ENCODE measurements around the gene ADGRV1. TPM values are rescaled to one million over a fixed set of nuclear protein-coding genes. Genes with fewer than 3 reads are reported as not detected.
A peak's percentile ranks its signal among the peaks of the same experiment; 100 is the strongest.
"Not testable (repeated sequence)": the region's sequence is repeated elsewhere in the genome, so short reads cannot be mapped to it uniquely, and the experiment has no call there.

Gene ADGRV1
- total and polyA plus RNA-seq, 2 experiments from 2014 or later, result 15.5 to 19.6 TPM

DNA sequence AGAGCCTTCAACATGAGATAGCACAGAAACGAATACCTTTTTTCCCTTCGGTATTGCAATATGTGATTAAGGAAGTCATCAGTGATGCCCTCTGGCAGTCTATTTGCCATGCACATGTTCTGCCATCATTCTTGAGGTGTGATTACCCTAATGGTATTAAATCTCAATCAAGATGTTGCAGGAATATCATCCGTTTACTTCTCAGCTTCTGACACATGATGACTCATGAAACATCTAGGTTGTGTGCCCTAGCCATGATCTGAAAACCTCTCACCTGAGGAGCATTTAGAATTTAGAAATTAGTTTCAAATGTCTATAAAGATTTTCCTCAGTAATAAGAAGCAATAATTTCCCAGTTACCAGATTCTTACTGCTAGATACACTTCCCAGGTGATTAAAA is 209.1 kb downstream of the ADGRV1 start:
- TF ChIP-seq, protein P1, sequence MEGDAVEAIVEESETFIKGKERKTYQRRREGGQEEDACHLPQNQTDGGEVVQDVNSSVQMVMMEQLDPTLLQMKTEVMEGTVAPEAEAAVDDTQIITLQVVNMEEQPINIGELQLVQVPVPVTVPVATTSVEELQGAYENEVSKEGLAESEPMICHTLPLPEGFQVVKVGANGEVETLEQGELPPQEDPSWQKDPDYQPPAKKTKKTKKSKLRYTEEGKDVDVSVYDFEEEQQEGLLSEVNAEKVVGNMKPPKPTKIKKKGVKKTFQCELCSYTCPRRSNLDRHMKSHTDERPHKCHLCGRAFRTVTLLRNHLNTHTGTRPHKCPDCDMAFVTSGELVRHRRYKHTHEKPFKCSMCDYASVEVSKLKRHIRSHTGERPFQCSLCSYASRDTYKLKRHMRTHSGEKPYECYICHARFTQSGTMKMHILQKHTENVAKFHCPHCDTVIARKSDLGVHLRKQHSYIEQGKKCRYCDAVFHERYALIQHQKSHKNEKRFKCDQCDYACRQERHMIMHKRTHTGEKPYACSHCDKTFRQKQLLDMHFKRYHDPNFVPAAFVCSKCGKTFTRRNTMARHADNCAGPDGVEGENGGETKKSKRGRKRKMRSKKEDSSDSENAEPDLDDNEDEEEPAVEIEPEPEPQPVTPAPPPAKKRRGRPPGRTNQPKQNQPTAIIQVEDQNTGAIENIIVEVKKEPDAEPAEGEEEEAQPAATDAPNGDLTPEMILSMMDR (IDR thresholded peaks at IDR 0.05; ENCODE audit: low read depth, low read length), result no peak
- H3K4me3 ChIP-seq, result no peak overlapping the region
- H3K36me3 ChIP-seq, result no peaks in the 10 kb centered on the region
- no peaks in the 10 kb centered on the region for H3K9me3 ChIP-seq (ENCODE audit: low read depth)
- no peak for DNase-seq (ENCODE audit: low read depth in 1 of 2, low spot score in 1 of 2)
- no peaks in the 10 kb centered on the region for H3K27me3 ChIP-seq
- H3K4me1 ChIP-seq (ENCODE audit: low read depth), result no peaks in the 10 kb centered on the region
- no peak overlapping the region for H3K27ac ChIP-seq

DNA sequence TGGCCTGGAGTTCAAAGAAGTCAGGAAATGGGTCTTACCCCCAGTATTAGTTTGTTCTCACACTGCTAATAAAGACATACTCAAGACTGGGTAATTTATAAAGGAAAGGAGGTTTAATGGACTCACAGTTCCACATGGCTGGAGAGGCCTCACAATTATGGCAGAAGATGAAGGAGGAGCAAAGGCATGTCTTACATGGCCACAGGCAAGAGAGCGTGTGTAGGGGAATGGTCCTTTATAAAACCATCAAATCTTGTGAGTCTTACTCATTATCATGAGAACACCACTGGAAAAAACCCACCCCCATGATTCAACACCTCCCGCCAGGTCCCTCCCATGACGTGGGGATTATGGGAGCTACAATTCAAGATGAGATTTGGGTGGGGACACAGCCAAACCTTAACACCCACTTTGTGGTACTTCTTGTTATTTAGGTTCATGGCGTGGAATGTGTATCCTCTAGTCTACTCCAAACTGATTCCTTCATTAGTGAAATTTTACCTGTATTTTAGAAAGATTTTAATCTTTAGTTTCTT is 211.5 kb downstream of the ADGRV1 start:
- H3K27ac ChIP-seq; H3K4me3 ChIP-seq; H3K36me3 ChIP-seq; H3K4me1 ChIP-seq (ENCODE audit: low read depth); H3K9me3 ChIP-seq (ENCODE audit: low read depth); DNase-seq (ENCODE audit: low read depth in 1 of 2, low spot score in 1 of 2); H3K27me3 ChIP-seq: not testable (repeated sequence)

DNA sequence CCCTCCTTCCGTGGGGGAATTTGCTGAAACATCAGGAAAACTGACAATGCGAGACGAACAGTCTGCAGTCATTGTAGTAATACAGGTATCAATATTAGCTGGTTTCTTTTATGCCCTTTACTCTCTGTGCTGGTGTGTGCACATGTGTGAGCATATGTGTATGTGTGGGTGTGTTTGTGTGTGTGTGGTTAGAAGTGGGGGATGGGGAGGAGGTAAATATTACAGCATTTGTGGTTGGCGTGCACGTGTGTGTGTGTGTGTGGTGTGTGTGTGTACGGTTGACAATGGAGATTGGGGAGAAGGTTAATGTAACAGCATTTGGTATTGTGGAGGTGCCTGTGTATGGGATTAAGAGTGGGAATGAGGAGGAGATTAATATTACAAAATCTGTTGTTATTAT is 219.4 kb downstream of the ADGRV1 start:
- Histone ChIP-seq H3K27me3 (no peaks in the 10 kb centered on the region), H3K27ac (no peak overlapping the region), H3K9me3 (ENCODE audit: low read depth) (no peaks in the 10 kb centered on the region), H3K36me3 (no peaks in the 10 kb centered on the region), H3K4me3 (no peak overlapping the region), H3K4me1 (ENCODE audit: low read depth) (no peaks in the 10 kb centered on the region)
- TF ChIP-seq, protein P1 (IDR thresholded peaks at IDR 0.05; ENCODE audit: low read depth, low read length), result no peak
- no peak for DNase-seq (ENCODE audit: low read depth in 1 of 2, low spot score in 1 of 2)

DNA sequence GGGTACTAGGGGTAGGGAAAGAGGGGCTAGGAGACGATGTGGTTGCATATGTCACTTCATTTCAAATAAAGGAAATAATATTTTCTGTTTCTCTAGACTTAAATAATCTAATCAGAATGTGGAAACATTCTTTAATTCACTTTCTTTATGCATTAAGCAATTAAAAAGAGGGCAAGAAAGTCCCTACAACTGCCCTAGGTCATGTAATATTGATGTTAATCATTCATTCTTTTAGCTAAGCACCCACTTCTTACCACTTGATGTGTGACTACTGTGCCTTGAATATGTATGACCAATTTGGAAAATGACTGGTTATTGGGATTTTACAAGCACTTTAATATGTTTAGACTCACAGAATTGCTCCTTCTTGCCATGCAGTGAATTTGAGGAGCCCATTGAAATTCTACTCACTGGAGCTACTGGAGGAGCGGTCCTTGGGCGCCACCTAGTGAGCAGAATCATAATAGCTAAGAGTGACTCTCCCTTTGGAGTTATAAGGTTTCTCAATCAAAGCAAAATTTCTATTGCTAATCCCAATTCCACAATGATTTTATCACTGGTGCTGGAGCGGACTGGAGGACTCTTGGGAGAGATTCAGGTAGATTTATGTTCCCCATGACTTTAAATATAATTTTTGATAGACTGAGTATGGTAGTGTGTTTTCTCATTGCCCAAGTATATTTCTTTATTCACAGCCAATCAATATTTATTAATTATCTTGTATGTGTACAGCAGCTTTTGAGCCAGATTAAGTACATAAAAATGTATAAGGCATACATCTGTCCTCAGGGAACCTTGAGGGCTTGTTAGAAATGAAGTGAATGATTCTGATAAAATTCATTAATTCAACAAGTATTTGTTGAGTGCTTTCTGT is 225.1 kb downstream of the ADGRV1 start:
- H3K27me3 ChIP-seq, result no peaks in the 10 kb centered on the region
- no peaks in the 10 kb centered on the region for H3K9me3 ChIP-seq (ENCODE audit: low read depth)
- no peaks in the 10 kb centered on the region for H3K4me1 ChIP-seq (ENCODE audit: low read depth)
- H3K27ac ChIP-seq, result no peak overlapping the region
- DNase-seq (ENCODE audit: low read depth in 1 of 2, low spot score in 1 of 2), result peak; percentile 76 to 83
- no peaks in the 10 kb centered on the region for H3K36me3 ChIP-seq
- TF ChIP-seq, protein P1 (IDR thresholded peaks at IDR 0.05; ENCODE audit: low read depth, low read length), result peak; percentile 90
- no peak overlapping the region for H3K4me3 ChIP-seq

DNA sequence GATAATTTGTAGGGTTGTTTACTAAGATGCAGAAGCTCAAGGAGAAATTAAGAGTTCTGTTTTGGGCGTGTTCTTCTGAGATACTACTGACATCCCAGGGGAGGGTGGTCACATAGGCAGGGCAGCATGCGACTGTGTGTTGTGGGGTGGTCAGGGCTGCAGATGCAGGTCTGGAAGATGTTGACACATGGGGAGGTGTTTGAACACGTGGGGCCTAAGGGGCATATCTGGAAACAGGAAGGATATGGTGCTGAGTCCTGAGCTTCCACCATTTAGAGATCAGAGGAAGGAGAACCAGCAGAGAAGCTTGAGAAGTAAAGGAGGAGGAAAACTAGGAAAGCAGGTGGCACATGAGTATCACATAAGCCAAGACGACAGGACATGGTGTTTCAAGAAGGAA is 228.2 kb downstream of the ADGRV1 start:
- H3K36me3 ChIP-seq, result no peaks in the 10 kb centered on the region
- no peaks in the 10 kb centered on the region for H3K4me1 ChIP-seq (ENCODE audit: low read depth)
- DNase-seq (ENCODE audit: low read depth in 1 of 2, low spot score in 1 of 2), result no peak
- no peaks in the 10 kb centered on the region for H3K27me3 ChIP-seq
- H3K9me3 ChIP-seq (ENCODE audit: low read depth), result no peaks in the 10 kb centered on the region
- no peak overlapping the region for H3K4me3 ChIP-seq
- TF ChIP-seq, protein P1 (IDR thresholded peaks at IDR 0.05; ENCODE audit: low read depth, low read length), result no peak
- no peak overlapping the region for H3K27ac ChIP-seq

DNA sequence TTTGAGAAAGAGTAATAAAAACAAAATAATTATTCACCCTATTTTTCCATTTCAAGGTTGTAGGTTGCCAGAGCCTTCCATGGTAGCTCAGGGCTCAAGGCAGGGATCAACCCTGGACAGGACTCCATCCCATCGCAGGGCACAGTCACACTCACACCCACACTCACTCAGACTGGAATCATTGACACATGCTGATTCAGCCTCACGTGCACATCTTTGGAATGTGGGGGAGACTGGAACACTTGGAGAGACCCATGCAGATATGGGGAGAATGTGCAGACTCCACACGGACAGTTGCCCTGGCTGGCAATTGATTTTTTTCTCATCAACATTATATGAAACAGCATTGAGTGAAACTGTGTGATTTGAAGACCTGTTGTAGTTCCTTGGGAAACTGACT is 234.1 kb downstream of the ADGRV1 start:
- no peaks in the 10 kb centered on the region for H3K9me3 ChIP-seq (ENCODE audit: low read depth)
- H3K27me3 ChIP-seq, result no peaks in the 10 kb centered on the region
- no peaks in the 10 kb centered on the region for H3K4me1 ChIP-seq (ENCODE audit: low read depth)
- TF ChIP-seq, protein P1 (IDR thresholded peaks at IDR 0.05; ENCODE audit: low read depth, low read length), result no peak
- DNase-seq (ENCODE audit: low read depth in 1 of 2, low spot score in 1 of 2), result peak in 1 of 2 donors; percentile 24
- H3K27ac ChIP-seq, result no peak overlapping the region
- no peak overlapping the region for H3K4me3 ChIP-seq
- no peaks in the 10 kb centered on the region for H3K36me3 ChIP-seq
